ENCODE measurements around the gene ODAM.
A peak's percentile ranks its signal among the peaks of the same experiment; 100 is the strongest.
"Not testable (repeated sequence)": the region's sequence is repeated elsewhere in the genome, so short reads cannot be mapped to it uniquely, and the experiment has no call there.

ODAM gene

GRCh38 chr4:70191647-70192046, 3.9 kb upstream of the ODAM start:
- no peak overlapping the region for H3K27ac ChIP-seq
- TF ChIP-seq CTCF (conservative IDR thresholded peaks at IDR 0.05) = no peak

GRCh38 chr4:70192895-70193294, 2.6 kb upstream of the ODAM start:
- no peak overlapping the region for H3K27ac ChIP-seq
- TF ChIP-seq CTCF (conservative IDR thresholded peaks at IDR 0.05) = no peak

- peak overlapping the region; percentile 79; the same call in 1 of the 2 replicates for H3K27ac ChIP-seq
- TF ChIP-seq CTCF (conservative IDR thresholded peaks at IDR 0.05) = no peak
These were observed 1.3 kb downstream of the ODAM start for GRCh38 chr4:70196857-70197256.

GRCh38 chr4:70197842-70198241, 2.3 kb downstream of the ODAM start:
- TF ChIP-seq CTCF (conservative IDR thresholded peaks at IDR 0.05) = no peak
- peak overlapping the region; percentile 79 for H3K27ac ChIP-seq

- peak overlapping the region; percentile 8 for H3K27ac ChIP-seq
- TF ChIP-seq CTCF (conservative IDR thresholded peaks at IDR 0.05) = no peak
These were observed 8.1 kb downstream of the ODAM start for GRCh38 chr4:70203601-70204000.

- H3K27ac ChIP-seq = not testable (repeated sequence)
These were observed 17.2 kb downstream of the ODAM start for GRCh38 chr4:70212752-70213151.

GRCh38 chr4:70216109-70216508, 20.6 kb downstream of the ODAM start:
- not testable (repeated sequence) for H3K27ac ChIP-seq

- H3K27ac ChIP-seq = peak overlapping the region; percentile 51
These were observed 21.0 kb downstream of the ODAM start for GRCh38 chr4:70216550-70216949.

GRCh38 chr4:70221389-70221788, 25.9 kb downstream of the ODAM start:
- not testable (repeated sequence) for H3K27ac ChIP-seq

- H3K27ac ChIP-seq = not testable (repeated sequence)
These were observed 26.3 kb downstream of the ODAM start for GRCh38 chr4:70221818-70222217.

GRCh38 chr4:70225824-70226223, 30.3 kb downstream of the ODAM start, which contains the start of gene FDCSP:
Gene FDCSP (plus strand): TSS chr4:70226124. CDS start chr4:70231195, 5,071 bp downstream.
- no peak for TF ChIP-seq CTCF (conservative IDR thresholded peaks at IDR 0.05)
- peak within 1 kb of the TSS; percentile 41 for H3K27ac ChIP-seq
